Stomach (tissue), 4 donors: ENCODE measurements around the gene ARSG.

Source experiments
- CTCF ChIP-seq, 7 experiments: fragments of 450-650 bp in 4 of 7; fragments of 200-600 bp in 3 of 7; sonication (generic) in 3 of 7; IDR thresholded peaks; one replicate each; pipeline ENCODE4 v1.5.1; 2016 to 2019; ENCODE audit warnings: antibody characterized with exemption in 7 of 7, control low read depth in 2 of 7, mild to moderate bottlenecking in 1 of 7
- POLR2A ChIP-seq, 4 donors: fragments of 450-650 bp; IDR thresholded peaks; one replicate each; pipeline ENCODE4 v1.6.1; 2016; ENCODE audit warnings: antibody characterized with exemption in 4 of 4, control low read depth in 2 of 4, mild to moderate bottlenecking in 1 of 4, moderate library complexity in 1 of 4

GRCh38 chr17:68382582-68383085 is 91.3 kb downstream of the ARSG start:
- no peak for TF ChIP-seq CTCF (IDR thresholded peaks at IDR 0.05)
- TF ChIP-seq POLR2A (IDR thresholded peaks at IDR 0.05) = no peak
